Hepatocyte (in vitro differentiated cells): ENCODE measurements around the gene OSGIN1.

ENCODE experiments used
- EZH2 ChIP-seq: fragments of 200-600 bp; sonication (generic); IDR thresholded peaks from 2 replicates; pipeline ENCODE4 v1.6.1; 2016; ENCODE audit warnings: antibody characterized with exemption, mild to moderate bottlenecking, borderline replicate concordance
- TF ChIP-seq, protein P1 (sequence below): fragments of 200-600 bp; sonication (generic); IDR thresholded peaks from 2 replicates; pipeline ENCODE4 v1.5.1; 2016; ENCODE audit warnings: antibody characterized with exemption, mild to moderate bottlenecking; ENCODE audit not compliant: poor library complexity

- TF ChIP-seq, protein P1, sequence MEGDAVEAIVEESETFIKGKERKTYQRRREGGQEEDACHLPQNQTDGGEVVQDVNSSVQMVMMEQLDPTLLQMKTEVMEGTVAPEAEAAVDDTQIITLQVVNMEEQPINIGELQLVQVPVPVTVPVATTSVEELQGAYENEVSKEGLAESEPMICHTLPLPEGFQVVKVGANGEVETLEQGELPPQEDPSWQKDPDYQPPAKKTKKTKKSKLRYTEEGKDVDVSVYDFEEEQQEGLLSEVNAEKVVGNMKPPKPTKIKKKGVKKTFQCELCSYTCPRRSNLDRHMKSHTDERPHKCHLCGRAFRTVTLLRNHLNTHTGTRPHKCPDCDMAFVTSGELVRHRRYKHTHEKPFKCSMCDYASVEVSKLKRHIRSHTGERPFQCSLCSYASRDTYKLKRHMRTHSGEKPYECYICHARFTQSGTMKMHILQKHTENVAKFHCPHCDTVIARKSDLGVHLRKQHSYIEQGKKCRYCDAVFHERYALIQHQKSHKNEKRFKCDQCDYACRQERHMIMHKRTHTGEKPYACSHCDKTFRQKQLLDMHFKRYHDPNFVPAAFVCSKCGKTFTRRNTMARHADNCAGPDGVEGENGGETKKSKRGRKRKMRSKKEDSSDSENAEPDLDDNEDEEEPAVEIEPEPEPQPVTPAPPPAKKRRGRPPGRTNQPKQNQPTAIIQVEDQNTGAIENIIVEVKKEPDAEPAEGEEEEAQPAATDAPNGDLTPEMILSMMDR: no peak
- TF ChIP-seq EZH2: no peak
These were observed 43.6 kb downstream of the OSGIN1 start for GRCh38 chr16:83996481-83997252.
